HepG2 (cell line): ENCODE measurements around the gene SNRPB2. TPM values are rescaled to one million over a fixed set of nuclear protein-coding genes. Genes with fewer than 3 reads are reported as not detected.
A peak's percentile ranks its signal among the peaks of the same experiment; 100 is the strongest.

Experiments used
- ATAC-seq: fragments of 200-7000 bp; cut with Tn5 transposase; 3 replicates; pipeline ENCODE4 v1.9.1; 2020; ENCODE audit warnings: mild to moderate bottlenecking, moderate library complexity
- BruUV-seq: library from RNA; stranded (reverse); fragments of 400-500 nt; replicated peaks from 2 replicates; lab custom pipeline; 2021; lab: Mats Ljungman, UMichigan
- CTCF ChIA-PET: fragments of 300-600 bp; formaldehyde crosslinking; extraction: SDS; loops from one replicate; lab custom pipeline; 2021; ENCODE audit warnings: low total read pairs, inconsistent platforms, low intra/inter-chr PET ratio; lab: Yijun Ruan, JAX
- POLR2A ChIA-PET: fragments of 350-600 bp; sonication (Branson Sonifier 250); formaldehyde crosslinking; loops from one replicate; lab custom pipeline; 2020; ENCODE audit warnings: antibody characterized with exemption, inconsistent platforms; lab: Yijun Ruan, JAX
- DNase-seq: peaks from one replicate; pipeline ENCODE4 v3.0.0-alpha.2; 2015; ENCODE audit warnings: low spot score
- FAIRE-seq: peaks from 3 replicates; lab custom pipeline; 2011; peaks lifted over from hg19 to GRCh38; lab: Jason Lieb, UNC
- H2AFZ ChIP-seq: one replicate; pipeline ENCODE4 v1.6.1; 2011; ENCODE audit warnings: low read length, inconsistent platforms
- H3K27ac ChIP-seq: fragments of 300-600 bp; 3 replicates; pipeline ENCODE4 v1.8.0; 2011; ENCODE audit warnings: mixed run types, mild to moderate bottlenecking, mixed read lengths, low read length, inconsistent platforms; ENCODE audit not compliant: insufficient read depth; ENCODE audit errors: extremely low read length
- H3K27me3 ChIP-seq, 2 experiments: fragments of 200-600 bp in 1 of 2; 2 replicates in 1 of 2; 3 replicates in 1 of 2; pipeline versions ENCODE4 v1.6.0 to v1.8.0; 2011; ENCODE audit warnings: low read length in 2 of 2, mild to moderate bottlenecking in 2 of 2, moderate library complexity in 2 of 2, inconsistent platforms in 1 of 2; ENCODE audit not compliant: insufficient read depth in 2 of 2, control insufficient read depth in 1 of 2
- H3K36me3 ChIP-seq, 2 experiments: fragments of 200-600 bp in 1 of 2; replicated peaks in 1 of 2; 2 replicates in 1 of 2; 3 replicates in 1 of 2; pipeline versions ENCODE4 v1.5.1 to v1.8.0; 2011; ENCODE audit warnings: low read length in 2 of 2, inconsistent platforms in 1 of 2; ENCODE audit not compliant: insufficient read depth in 2 of 2, control insufficient read depth in 1 of 2
- H3K4me1 ChIP-seq: 2 replicates; pipeline ENCODE4 v1.5.1; 2012; ENCODE audit warnings: low read length, inconsistent platforms; ENCODE audit not compliant: insufficient read depth
- H3K4me2 ChIP-seq: 2 replicates; pipeline ENCODE4 v1.6.0; 2011; ENCODE audit warnings: low read depth, low read length, inconsistent platforms
- H3K4me3 ChIP-seq, 3 experiments: fragments of 200-600 bp in 1 of 3; sonication (generic), shearing (Covaris generic) in 1 of 3; replicated peaks in 1 of 3; 2 replicates each; pipeline ENCODE4 v1.5.1; 2011 to 2016; ENCODE audit warnings: low read length in 3 of 3, inconsistent platforms in 2 of 3, low read depth in 2 of 3, mild to moderate bottlenecking in 2 of 3, control low read depth in 1 of 3, mixed read lengths in 1 of 3; ENCODE audit not compliant: insufficient read depth in 1 of 3
- H3K79me2 ChIP-seq: one replicate; pipeline ENCODE4 v1.6.1; 2011; ENCODE audit warnings: low read length, inconsistent platforms; ENCODE audit not compliant: insufficient read depth
- H3K9ac ChIP-seq: 2 replicates; pipeline ENCODE4 v1.6.0; 2011; ENCODE audit warnings: mild to moderate bottlenecking, low read depth, low read length, inconsistent platforms; ENCODE audit not compliant: insufficient read depth
- H3K9me3 ChIP-seq: 2 replicates; pipeline ENCODE4 v1.5.1; 2012; ENCODE audit warnings: mild to moderate bottlenecking, low read length
- H4K20me1 ChIP-seq: 2 replicates; pipeline ENCODE4 v1.6.0; 2011; ENCODE audit warnings: inconsistent platforms, mild to moderate bottlenecking, low read length, moderate library complexity; ENCODE audit not compliant: insufficient read depth
- CENPT ChIP-seq: sonication (generic); formaldehyde crosslinking; IDR thresholded peaks from 2 replicates; pipeline ENCODE4 v1.8.0; 2022; ENCODE audit warnings: low read depth, mild to moderate bottlenecking, moderate library complexity, missing genetic modification reagents
- FOXA1 ChIP-seq, 2 experiments: fragments of 450-650 bp in 1 of 2; sonication (generic) in 1 of 2; formaldehyde crosslinking in 1 of 2; IDR thresholded peaks; 2 replicates each; pipeline versions ENCODE4 v1.4.0 to v1.6.1; 2016 to 2020; ENCODE audit warnings: missing genetic modification reagents in 1 of 2
- HCFC1 ChIP-seq: fragments of 150-350 bp; IDR thresholded peaks from 2 replicates; pipeline ENCODE4 v1.6.1; 2014; ENCODE audit warnings: low read depth, low read length
- UBTF ChIP-seq: sonication (generic); formaldehyde crosslinking; IDR thresholded peaks from 2 replicates; pipeline ENCODE4 v1.4.0; 2020; ENCODE audit warnings: mild to moderate bottlenecking, missing genetic modification reagents
- ZNF232 ChIP-seq: sonication (generic); formaldehyde crosslinking; IDR thresholded peaks from 2 replicates; pipeline ENCODE4 v1.4.0; 2020; ENCODE audit warnings: missing genetic modification reagents, borderline replicate concordance
- ZNF446 ChIP-seq: sonication (generic); formaldehyde crosslinking; IDR thresholded peaks from 2 replicates; pipeline ENCODE4 v1.5.0; 2020; ENCODE audit warnings: mild to moderate bottlenecking, missing genetic modification reagents
- WGBS: methylation state at CpG from one replicate; pipeline ENCODE4 v1.1.6; 2017; ENCODE audit warnings: low lambda C conversion rate; 5-methylcytosine and 5-hydroxymethylcytosine counted together
- in situ Hi-C: cut with HindIII; loops from 2 replicates; pipeline ENCODE4 v1.10.0; 2017; ENCODE audit warnings: low pct_unique_long_range_greater_than_20kb; ENCODE audit not compliant: extremely low pct_ligation_motif_present
- intact Hi-C: fragments of 100-400 bp; cut with micrococcal nuclease; formaldehyde crosslinking; loops from one replicate; pipeline ENCODE4 v1.10.0; 2022; ENCODE audit not compliant: unreplicated experiment
- polyA plus RNA-seq, 8 experiments: library from polyadenylated mRNA; depleted of rRNA in 3 of 8; stranded (reverse) in 7 of 8; unstranded in 1 of 8; fragments of >200 nt; fragmentation: Illumina TruSeq in 4 of 8; extraction: Trizol in 4 of 8; gene quantifications; 2 replicates each; pipeline versions ENCODE4 v1.2.1 to v1.2.3, GENCODE V29; 2011 to 2016; ENCODE audit warnings: low read depth in 4 of 8, missing spikeins in 1 of 8, mixed read lengths in 1 of 8; ENCODE audit not compliant: insufficient read depth in 1 of 8
- total RNA-seq, 5 experiments: library from RNA; depleted of rRNA; stranded (reverse); fragments of >200 nt; fragmentation: Illumina TruSeq; extraction: Trizol; gene quantifications; 2 replicates each; pipeline ENCODE4 v1.2.3, GENCODE V29; 2016; ENCODE audit warnings: low read depth in 1 of 5

The SNRPB2 gene
- total and polyA plus RNA-seq, 2 of the 13 experiments (the other 11 are each of a cell fraction or from before 2014, with no cell fraction given): 107 to 204 TPM

- TF ChIP-seq CENPT (CRISPR knock-in tag) (no peak), FOXA1 (IDR thresholded peaks at IDR 0.05) (no peak), FOXA1 (CRISPR knock-in tag; IDR thresholded peaks at IDR 0.05) (no peak)
- Histone ChIP-seq H3K4me2 (0 out of 2 replicates have a peak overlapping the region, but pooled peaks have one; percentile 21), H3K4me3 (no peak overlapping the region), H3K4me1 (peaks cover 19% of the 10 kb centered on the region), H4K20me1 (no peaks in the 10 kb centered on the region), H3K9ac (no peak overlapping the region), H3K79me2 (no peaks in the 10 kb centered on the region), H2AFZ (no peak overlapping the region), H3K9me3 (no peaks in the 10 kb centered on the region), H3K36me3 (no peaks in the 10 kb centered on the region), H3K27me3 (peaks cover 7 to 36% of the 10 kb centered on the region in 2 experiments; a peak in 4 of 5 replicates), H3K27ac (no peak overlapping the region)
- in situ Hi-C loops (no loop called here), intact Hi-C loops (no loop called here)
- BruUV-seq: no TSS peak
- peak; percentile 73 for ATAC-seq
- DNase-seq: no peak
- ChIA-PET CTCF (no interaction called here), POLR2A (no interaction called here)
- no peak for FAIRE-seq
Measured at GRCh38 chr20:16713066-16713465, 16.8 kb upstream of the SNRPB2 start.

- intact Hi-C loops (no loop called here), in situ Hi-C loops (no loop called here)
- Histone ChIP-seq H3K4me1 (peaks cover 19% of the 10 kb centered on the region), H3K79me2 (no peaks in the 10 kb centered on the region), H3K4me3 (no peak overlapping the region), H3K4me2 (no peak overlapping the region), H3K27ac (no peak overlapping the region), H3K9ac (no peak overlapping the region), H2AFZ (no peak overlapping the region), H3K9me3 (no peaks in the 10 kb centered on the region), H3K27me3 (peaks cover 7 to 37% of the 10 kb centered on the region in 2 experiments; a peak in 4 of 5 replicates), H4K20me1 (no peaks in the 10 kb centered on the region), H3K36me3 (no peaks in the 10 kb centered on the region)
- ChIA-PET CTCF (no interaction called here), POLR2A (no interaction called here)
- ATAC-seq (no peak; the same call in 2 of the 3 replicates), FAIRE-seq (no peak), DNase-seq (no peak)
- 3% methylated on average over 5 of the region's 5 CpGs for WGBS
- BruUV-seq: no TSS peak
- TF ChIP-seq HCFC1: no peak
- TF ChIP-seq ZNF446 (CRISPR knock-in tag): no peak
- no peak for TF ChIP-seq UBTF
- no peak for TF ChIP-seq ZNF232 (CRISPR knock-in tag)
Measured at GRCh38 chr20:16714242-16714641, 15.6 kb upstream of the SNRPB2 start.
